ENCODE data around the gene ISL2.
A peak's percentile ranks its signal among the peaks of the same experiment; 100 is the strongest.
"Not testable (repeated sequence)": the region's sequence is repeated elsewhere in the genome, so short reads cannot be mapped to it uniquely, and the experiment has no call there.

Gene ISL2

DNA sequence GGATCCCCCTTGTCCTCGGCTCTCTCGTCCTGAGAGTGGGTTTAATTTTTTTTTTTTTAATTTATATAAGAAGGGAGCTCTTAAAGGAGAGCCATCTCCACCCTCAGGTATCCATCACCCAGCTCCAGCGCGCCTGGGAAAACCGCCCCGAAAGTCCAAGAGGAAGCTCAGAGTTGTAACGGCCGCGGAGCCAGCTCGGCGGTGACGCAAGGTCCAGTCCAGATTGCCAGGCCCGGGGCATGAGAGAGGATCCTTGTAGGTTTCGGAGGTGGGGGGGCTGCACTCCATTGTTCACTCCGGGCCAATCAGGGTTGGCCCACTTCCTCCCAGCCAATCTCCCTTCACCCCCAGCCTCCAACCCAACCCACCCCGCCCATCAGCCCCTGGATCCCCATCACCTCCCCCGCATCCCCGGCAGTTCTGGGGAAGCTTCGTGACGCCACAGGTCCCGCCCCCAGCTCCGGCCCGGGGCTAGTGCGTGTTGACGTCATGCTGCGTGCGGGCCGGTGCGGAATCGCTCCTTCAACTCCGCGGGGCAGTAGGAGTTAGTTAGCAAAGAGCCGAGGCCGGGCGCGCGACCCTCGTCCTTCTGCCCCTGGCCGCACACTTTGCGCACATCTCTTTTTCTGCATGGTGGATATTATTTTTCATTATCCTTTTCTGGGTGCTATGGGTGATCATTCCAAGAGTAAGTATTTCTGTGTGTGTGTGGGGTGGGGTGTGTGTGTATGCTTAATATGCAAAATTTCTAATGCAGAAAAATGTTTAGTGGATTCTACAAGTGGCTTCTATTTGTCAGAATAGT is at the start of gene ISL2:
ISL2 (plus strand) TSS at position 520 of the 805 bp plus-strand sequence; CDS start at position 631, 111 bp downstream.
- peak; percentile 43 for DNase-seq

DNA sequence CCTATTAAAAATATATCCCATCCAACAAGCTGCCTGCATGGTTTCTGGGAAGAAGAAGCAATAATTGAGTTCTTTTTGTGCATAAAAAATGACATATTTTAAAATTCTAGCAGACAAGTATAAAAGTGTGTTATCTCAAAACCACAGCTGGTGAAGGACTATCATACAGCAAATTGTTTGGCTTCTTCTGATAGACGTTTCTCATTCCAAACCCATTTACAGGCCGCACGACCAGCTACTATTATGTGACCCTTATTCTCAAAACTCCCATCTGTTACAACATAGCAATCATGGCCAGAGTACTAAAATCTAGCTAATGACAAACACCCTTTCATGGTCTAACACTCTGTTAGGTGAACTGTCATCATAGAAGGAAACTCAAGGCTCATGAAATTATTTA is 47.0 kb upstream of the ISL2 start:
- DNase-seq: no peak

DNA sequence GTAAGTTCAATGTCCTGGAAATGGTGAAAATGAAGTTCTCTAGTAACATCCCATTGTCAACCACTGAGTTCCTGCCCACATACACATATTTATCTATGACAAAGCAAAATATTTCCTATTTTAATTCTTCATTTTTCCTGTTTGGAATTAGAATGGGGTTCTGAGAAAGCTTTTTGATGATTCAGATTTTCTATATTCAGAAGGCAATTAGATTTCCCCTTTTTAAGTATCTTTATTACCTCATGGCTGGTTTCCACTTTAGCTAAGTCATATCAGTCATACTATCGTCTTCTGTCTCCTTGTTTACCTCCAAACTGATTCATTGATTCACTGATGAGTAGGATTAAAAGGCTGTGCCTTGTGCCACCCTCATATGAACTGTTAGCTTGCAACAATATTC is 43.2 kb upstream of the ISL2 start:
- DNase-seq: no peak

DNA sequence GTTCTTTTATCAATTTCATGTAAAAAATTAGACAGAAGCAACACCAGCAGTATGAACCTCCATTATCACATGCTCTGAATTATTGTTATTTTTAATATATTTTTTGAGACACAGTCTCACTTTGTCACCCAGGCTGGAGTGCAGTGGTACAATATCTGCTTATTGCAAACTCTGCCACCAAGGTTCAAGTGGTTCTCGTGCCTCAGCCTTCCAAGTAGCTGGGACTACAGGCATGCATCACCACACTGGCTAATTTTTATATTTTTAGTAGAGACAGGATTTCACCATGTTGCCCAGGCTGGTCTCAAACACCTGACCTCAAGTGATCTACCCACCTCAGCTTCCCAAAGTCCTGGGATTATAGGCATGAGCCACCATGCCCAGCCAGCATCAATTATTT is 42.1 kb upstream of the ISL2 start:
- DNase-seq: not testable (repeated sequence)

GRCh38 chr15:76296849-76297248 is 39.7 kb upstream of the ISL2 start:
- no peak for DNase-seq

GRCh38 chr15:76297951-76298350 is 38.6 kb upstream of the ISL2 start:
- DNase-seq: not testable (repeated sequence)

DNA sequence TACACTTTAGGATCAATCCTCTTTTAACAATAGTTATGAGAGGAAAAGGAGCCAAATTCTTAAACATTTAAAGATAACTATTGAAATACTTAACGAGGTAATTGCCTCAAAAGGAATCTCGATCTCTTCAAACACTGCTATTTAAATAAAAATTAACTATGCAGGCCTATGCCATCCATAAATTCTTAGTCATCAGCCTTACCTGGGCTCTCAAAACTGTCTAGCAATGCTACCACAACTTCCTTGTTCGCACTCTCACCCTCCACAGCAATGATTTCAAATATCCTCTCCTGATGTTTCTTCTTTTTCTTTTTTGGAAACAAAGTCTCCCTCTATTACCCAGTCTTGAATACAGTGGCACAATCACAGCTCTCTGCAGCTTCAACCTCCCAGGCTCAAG is 37.6 kb upstream of the ISL2 start:
- no peak for DNase-seq

DNA sequence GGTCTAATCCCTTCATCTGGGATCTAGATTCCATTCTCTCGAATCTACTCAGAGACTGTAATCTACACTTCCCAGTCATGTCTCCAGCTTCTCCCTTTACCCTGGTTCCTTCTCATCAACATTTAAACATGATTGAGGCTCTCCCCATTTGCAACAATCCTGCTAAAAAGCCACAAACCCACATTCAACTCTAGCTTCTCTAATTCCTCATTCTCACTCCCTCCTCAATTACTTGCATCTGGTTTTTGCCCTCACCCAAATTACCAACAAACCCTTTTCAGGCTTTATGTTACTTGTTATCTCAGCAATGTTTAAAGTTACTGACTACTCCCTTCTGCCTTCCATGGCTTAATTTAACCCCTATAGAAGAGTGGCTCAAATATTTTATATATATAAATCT is 36.8 kb upstream of the ISL2 start:
- no peak for DNase-seq

GRCh38 chr15:76303909-76304308 is 32.7 kb upstream of the ISL2 start:
- no peak for DNase-seq

DNA sequence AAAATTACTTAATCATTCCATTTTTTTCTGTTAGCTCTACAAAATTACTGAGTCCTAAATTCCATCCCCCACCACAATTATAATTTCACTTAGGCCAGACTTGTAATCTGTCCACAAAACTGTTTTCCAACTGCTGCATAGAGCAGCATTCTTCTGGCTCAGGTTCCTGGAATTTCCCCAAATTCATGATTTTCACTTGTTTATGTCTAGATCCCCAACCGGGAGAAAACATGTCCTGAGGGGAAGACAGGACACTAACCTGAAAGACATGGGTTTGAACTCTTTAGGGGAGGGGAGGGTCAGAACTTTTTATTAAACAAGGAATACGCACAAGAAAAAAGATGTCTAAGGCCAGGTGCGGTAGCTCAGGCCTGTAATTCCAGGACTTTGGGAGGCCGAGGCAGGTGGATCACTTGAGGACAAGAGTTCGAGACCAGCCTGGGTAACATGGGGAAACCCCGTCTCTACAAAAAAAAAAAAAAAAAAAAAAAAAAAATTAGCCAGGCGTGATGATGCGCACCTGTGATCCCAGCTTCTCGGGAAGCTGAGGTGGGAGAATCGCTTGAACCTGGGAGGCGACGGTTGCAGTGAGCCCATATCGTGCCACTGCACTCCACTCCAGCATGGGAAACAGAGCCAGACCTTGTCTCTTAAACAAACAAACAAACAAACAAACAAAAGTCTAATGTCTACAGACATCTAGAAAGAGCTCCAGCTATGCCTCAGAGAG is 26.8 kb upstream of the ISL2 start:
- DNase-seq: no peak

GRCh38 chr15:76310475-76311099 is 26.0 kb upstream of the ISL2 start:
- DNase-seq: no peak

DNA sequence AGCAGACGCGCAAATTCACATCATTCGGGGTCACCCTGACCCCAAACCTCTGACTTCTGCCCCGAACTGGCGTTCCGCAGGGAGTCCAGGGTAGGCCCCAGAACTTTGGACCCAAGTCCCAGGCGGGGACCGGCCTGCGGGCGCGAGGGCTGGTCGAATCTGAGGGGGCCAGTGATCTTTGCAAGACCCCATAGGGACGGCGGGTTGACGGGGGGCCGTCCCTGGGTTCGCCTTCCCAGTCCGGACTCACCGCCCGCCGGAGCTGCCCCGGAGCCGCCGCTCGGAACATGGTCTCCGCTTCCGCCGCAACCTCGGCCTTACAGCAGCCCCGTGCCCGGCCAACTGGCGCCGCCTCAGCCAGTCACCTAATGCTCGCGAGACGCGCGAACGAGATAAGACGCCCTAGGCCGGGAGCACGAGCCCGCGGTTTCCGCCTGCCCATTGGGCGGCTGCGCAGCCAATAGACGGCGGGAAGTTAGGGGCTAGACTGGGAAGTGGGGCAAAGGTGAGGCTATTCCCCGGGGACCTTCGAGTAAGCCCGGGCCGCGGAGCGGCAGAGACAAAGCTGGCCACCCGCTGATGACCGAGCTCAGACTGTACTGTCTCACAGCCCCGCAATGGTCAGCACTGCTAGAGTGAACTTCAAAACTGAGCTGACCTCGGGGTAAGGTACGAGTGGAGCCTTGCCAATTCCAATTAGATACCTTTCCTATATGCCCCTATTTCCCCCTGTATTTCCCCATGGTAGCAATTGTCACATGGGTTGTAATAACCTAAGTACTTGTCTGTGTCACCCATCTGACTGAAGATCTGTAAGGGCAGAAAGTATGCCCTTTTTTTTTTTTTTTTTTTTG is 25.2 kb upstream of the ISL2 start, which contains the start of gene ETFA:
ETFA (minus strand) TSS at position 370 of the 854 bp plus-strand sequence; CDS start at position 289, 81 bp downstream.
- peak; percentile 90 for DNase-seq

DNA sequence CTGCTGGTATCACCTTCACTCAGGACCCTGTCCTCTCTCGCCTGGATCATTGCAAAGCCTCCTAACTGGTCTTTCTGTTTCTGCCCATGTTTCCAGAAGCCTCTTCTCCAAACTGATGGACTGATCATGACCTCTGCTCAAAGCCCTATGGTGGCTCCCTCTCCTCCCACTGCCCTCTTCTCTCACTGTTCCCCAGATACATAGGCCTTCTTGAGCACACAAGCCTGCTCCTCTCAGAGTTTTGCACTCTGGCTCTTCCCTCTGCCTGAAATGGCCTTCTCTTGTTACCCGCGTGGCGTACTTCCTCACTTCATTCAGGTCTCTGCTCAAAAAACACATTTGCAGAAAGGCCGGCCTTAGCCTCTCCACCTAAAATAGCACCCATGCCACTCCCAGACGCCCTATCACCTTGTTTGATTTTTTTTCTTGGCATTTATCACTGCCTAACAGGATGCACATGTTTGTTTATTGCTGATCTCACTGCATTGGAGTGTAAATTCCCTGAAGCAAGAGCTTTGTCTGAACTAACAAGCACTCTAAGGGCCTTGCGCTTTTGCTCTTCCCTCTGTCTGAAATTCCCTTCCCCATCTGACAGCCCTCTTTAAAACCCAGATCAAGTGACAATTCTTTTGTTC is 23.9 kb upstream of the ISL2 start:
- no peak for DNase-seq

- DNase-seq: not testable (repeated sequence)
These were observed 23.4 kb upstream of the ISL2 start for GRCh38 chr15:76313175-76313567.

GRCh38 chr15:76313731-76314130 is 22.8 kb upstream of the ISL2 start:
- no peak for DNase-seq

DNA sequence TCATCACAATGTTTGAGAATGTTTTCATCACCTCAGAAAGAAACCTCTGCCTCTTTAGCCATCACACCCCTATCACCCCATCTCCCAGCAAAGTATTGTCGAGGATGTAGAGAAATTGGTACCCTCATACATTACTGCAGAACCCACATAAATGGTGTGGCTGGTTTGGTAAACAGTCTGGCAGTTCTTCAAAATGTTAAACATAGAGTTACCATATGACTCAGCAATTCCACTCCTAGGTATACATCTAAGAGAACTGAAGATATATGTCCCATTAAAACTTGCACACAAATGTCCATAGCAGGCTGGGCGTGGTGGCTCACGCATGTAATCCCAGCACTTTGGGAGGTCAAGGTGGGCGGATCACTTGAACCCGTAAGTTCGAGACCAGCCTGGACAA is 16.6 kb upstream of the ISL2 start:
- no peak for DNase-seq

GRCh38 chr15:76321171-76321570 is 15.4 kb upstream of the ISL2 start:
- no peak for DNase-seq

DNA sequence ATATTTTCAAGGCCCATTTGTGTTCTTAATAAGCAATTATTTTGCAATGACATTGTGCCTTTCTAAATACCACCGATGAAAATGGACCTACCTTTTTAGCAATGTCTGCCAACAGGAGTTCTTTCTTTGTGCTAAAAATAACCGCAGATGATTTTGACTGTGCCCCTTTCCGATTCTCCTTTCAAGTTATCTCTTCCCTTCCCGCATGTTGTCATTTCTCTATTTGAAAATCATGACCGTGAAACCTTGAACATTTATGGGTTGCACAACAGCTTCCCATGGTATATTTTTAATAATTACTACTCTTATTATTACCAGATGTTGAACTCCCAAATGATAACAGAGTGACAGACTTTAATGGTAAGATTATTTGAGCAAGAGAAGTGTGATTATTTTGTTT is 15.0 kb upstream of the ISL2 start:
- no peak for DNase-seq

- DNase-seq: no peak
These were observed 12.5 kb upstream of the ISL2 start for GRCh38 chr15:76324066-76324465.

DNA sequence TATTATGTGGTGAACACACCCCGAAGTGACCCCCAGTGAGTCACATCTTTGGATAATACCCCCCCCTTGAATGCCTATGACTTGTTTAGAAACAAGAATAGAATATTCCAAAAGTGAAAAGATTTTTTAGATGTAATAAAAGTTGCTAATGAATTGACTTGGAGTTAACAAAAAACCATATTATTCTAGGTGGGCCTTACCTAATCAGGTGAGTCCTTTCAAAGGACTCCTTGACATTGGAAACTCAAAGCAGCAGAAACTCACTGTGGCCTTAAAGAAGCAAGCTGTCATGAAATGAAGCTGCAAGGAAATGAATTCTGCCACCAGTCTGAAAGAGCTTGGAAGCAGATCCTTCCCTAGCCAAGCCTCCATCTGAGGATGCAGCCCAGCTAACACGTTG is 10.9 kb upstream of the ISL2 start:
- DNase-seq: no peak

GRCh38 chr15:76327191-76328105 is 9.1 kb upstream of the ISL2 start:
- no peak for DNase-seq

Data from activated naive CD4-positive, alpha-beta T cell treated with anti-CD3 and anti-CD28 coated beads, Interleukin-2, amount 50 U/mL, for 16 hours (primary cell).